ENCODE data around the gene DGKI.

DNA sequence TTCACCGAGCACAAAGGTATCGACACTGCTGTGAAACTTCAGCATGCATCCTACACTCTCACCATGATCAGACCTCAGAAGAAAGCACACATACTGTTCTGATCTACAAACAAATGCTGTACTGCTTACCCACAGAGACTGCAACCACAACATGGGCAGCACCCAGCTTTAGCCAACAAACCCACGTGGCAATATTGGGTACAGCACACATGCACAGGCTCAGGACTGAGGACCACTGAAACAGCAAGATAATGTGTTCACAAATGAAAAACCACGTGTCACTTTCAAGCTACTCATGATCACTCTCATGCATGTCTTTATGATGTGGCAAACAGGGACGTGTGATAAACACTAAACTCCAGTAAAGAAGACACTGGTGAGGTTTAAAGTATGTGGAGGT, 383.9 kb downstream of the DGKI start:
- TF ChIP-seq SUZ12 (IDR thresholded peaks at IDR 0.05): no peak
- no peak for TF ChIP-seq TARDBP (IDR thresholded peaks at IDR 0.05)
- no peak for TF ChIP-seq FOXM1 (IDR thresholded peaks at IDR 0.05; ENCODE audit: borderline replicate concordance)
- no peak for TF ChIP-seq FOXA1 (IDR thresholded peaks at IDR 0.05)
- TF ChIP-seq NFRKB (IDR thresholded peaks at IDR 0.05): no peak
